HepG2 (cell line): ENCODE data around the gene IQCB1. TPM values are rescaled to one million over a fixed set of nuclear protein-coding genes. Genes with fewer than 3 reads are reported as not detected.

Experiments used
- ATAC-seq: fragments of 200-7000 bp; cut with Tn5 transposase; 3 replicates; pipeline ENCODE4 v1.9.1; 2020; ENCODE audit warnings: mild to moderate bottlenecking, moderate library complexity
- BruUV-seq: library from RNA; stranded (reverse); fragments of 400-500 nt; replicated peaks from 2 replicates; lab custom pipeline; 2021; lab: Mats Ljungman, UMichigan
- CTCF ChIA-PET: fragments of 300-600 bp; formaldehyde crosslinking; extraction: SDS; loops from one replicate; lab custom pipeline; 2021; ENCODE audit warnings: low total read pairs, inconsistent platforms, low intra/inter-chr PET ratio; lab: Yijun Ruan, JAX
- POLR2A ChIA-PET: fragments of 350-600 bp; sonication (Branson Sonifier 250); formaldehyde crosslinking; loops from one replicate; lab custom pipeline; 2020; ENCODE audit warnings: antibody characterized with exemption, inconsistent platforms; lab: Yijun Ruan, JAX
- DNase-seq: peaks from one replicate; pipeline ENCODE4 v3.0.0-alpha.2; 2015; ENCODE audit warnings: low spot score
- FAIRE-seq: peaks from 3 replicates; lab custom pipeline; 2011; peaks lifted over from hg19 to GRCh38; lab: Jason Lieb, UNC
- H2AFZ ChIP-seq: one replicate; pipeline ENCODE4 v1.6.1; 2011; ENCODE audit warnings: low read length, inconsistent platforms
- H3K27ac ChIP-seq: fragments of 300-600 bp; 3 replicates; pipeline ENCODE4 v1.8.0; 2011; ENCODE audit warnings: mixed run types, mild to moderate bottlenecking, mixed read lengths, low read length, inconsistent platforms; ENCODE audit not compliant: insufficient read depth; ENCODE audit errors: extremely low read length
- H3K27me3 ChIP-seq, 2 experiments: fragments of 200-600 bp in 1 of 2; 2 replicates in 1 of 2; 3 replicates in 1 of 2; pipeline versions ENCODE4 v1.6.0 to v1.8.0; 2011; ENCODE audit warnings: low read length in 2 of 2, mild to moderate bottlenecking in 2 of 2, moderate library complexity in 2 of 2, inconsistent platforms in 1 of 2; ENCODE audit not compliant: insufficient read depth in 2 of 2, control insufficient read depth in 1 of 2
- H3K36me3 ChIP-seq, 2 experiments: fragments of 200-600 bp in 1 of 2; replicated peaks in 1 of 2; 2 replicates in 1 of 2; 3 replicates in 1 of 2; pipeline versions ENCODE4 v1.5.1 to v1.8.0; 2011; ENCODE audit warnings: low read length in 2 of 2, inconsistent platforms in 1 of 2; ENCODE audit not compliant: insufficient read depth in 2 of 2, control insufficient read depth in 1 of 2
- H3K4me1 ChIP-seq: 2 replicates; pipeline ENCODE4 v1.5.1; 2012; ENCODE audit warnings: low read length, inconsistent platforms; ENCODE audit not compliant: insufficient read depth
- H3K4me2 ChIP-seq: 2 replicates; pipeline ENCODE4 v1.6.0; 2011; ENCODE audit warnings: low read depth, low read length, inconsistent platforms
- H3K4me3 ChIP-seq, 3 experiments: fragments of 200-600 bp in 1 of 3; sonication (generic), shearing (Covaris generic) in 1 of 3; replicated peaks in 1 of 3; 2 replicates each; pipeline ENCODE4 v1.5.1; 2011 to 2016; ENCODE audit warnings: low read length in 3 of 3, inconsistent platforms in 2 of 3, low read depth in 2 of 3, mild to moderate bottlenecking in 2 of 3, control low read depth in 1 of 3, mixed read lengths in 1 of 3; ENCODE audit not compliant: insufficient read depth in 1 of 3
- H3K79me2 ChIP-seq: one replicate; pipeline ENCODE4 v1.6.1; 2011; ENCODE audit warnings: low read length, inconsistent platforms; ENCODE audit not compliant: insufficient read depth
- H3K9ac ChIP-seq: 2 replicates; pipeline ENCODE4 v1.6.0; 2011; ENCODE audit warnings: mild to moderate bottlenecking, low read depth, low read length, inconsistent platforms; ENCODE audit not compliant: insufficient read depth
- H3K9me3 ChIP-seq: 2 replicates; pipeline ENCODE4 v1.5.1; 2012; ENCODE audit warnings: mild to moderate bottlenecking, low read length
- H4K20me1 ChIP-seq: 2 replicates; pipeline ENCODE4 v1.6.0; 2011; ENCODE audit warnings: inconsistent platforms, mild to moderate bottlenecking, low read length, moderate library complexity; ENCODE audit not compliant: insufficient read depth
- ATF2 ChIP-seq: sonication (generic); formaldehyde crosslinking; IDR thresholded peaks from 2 replicates; pipeline ENCODE4 v1.4.0; 2020; ENCODE audit warnings: missing genetic modification reagents
- CCAR2 ChIP-seq: fragments of 200-400 bp; formaldehyde crosslinking; optimal IDR thresholded peaks from 2 replicates; pipeline ENCODE3; 2018; ENCODE audit warnings: low read depth, mild to moderate bottlenecking, low read length, moderate library complexity
- GPBP1L1 ChIP-seq: sonication (generic); formaldehyde crosslinking; IDR thresholded peaks from 2 replicates; pipeline ENCODE4 v1.5.0; 2020; ENCODE audit warnings: mild to moderate bottlenecking, missing genetic modification reagents
- HBP1 ChIP-seq: IDR thresholded peaks from 2 replicates; pipeline ENCODE4 v1.6.1; 2016; ENCODE audit warnings: low read depth, control low read depth
- KLF12 ChIP-seq: sonication (generic); formaldehyde crosslinking; IDR thresholded peaks from 2 replicates; pipeline ENCODE4 v1.4.0; 2020; ENCODE audit warnings: missing genetic modification reagents, borderline replicate concordance
- LCORL ChIP-seq, 2 experiments: fragments of 450-650 bp in 1 of 2; sonication (generic) in 1 of 2; formaldehyde crosslinking in 1 of 2; IDR thresholded peaks; 2 replicates each; pipeline versions ENCODE4 v1.5.0 to v1.6.1; 2017 to 2020; ENCODE audit warnings: antibody characterized with exemption in 1 of 2, missing genetic modification reagents in 1 of 2
- PPARG ChIP-seq: conservative IDR thresholded peaks from 2 replicates; pipeline ENCODE4 v1.6.1; 2016; ENCODE audit warnings: missing biosample characterization, missing genetic modification reagents
- TFE3 ChIP-seq: IDR thresholded peaks from 2 replicates; pipeline ENCODE4 v1.6.1; 2016
- ZNF225 ChIP-seq: sonication (generic); formaldehyde crosslinking; IDR thresholded peaks from 2 replicates; pipeline ENCODE4 v1.4.0; 2020; ENCODE audit warnings: mild to moderate bottlenecking, missing genetic modification reagents
- ZNF282 ChIP-seq: fragments of 450-650 bp; IDR thresholded peaks from 2 replicates; pipeline ENCODE4 v1.6.1; 2018; ENCODE audit not compliant: partially characterized antibody
- ZNF513 ChIP-seq: sonication (generic); formaldehyde crosslinking; conservative IDR thresholded peaks from 2 replicates; pipeline ENCODE4 v1.5.0; 2020; ENCODE audit warnings: missing genetic modification reagents
- ZNF558 ChIP-seq: sonication (generic); formaldehyde crosslinking; IDR thresholded peaks from 2 replicates; pipeline ENCODE4 v1.9.0; 2022; ENCODE audit warnings: mild to moderate bottlenecking, missing genetic modification reagents, borderline replicate concordance
- ZNF724P ChIP-seq: sonication (generic); formaldehyde crosslinking; IDR thresholded peaks from 2 replicates; pipeline ENCODE4 v1.8.0; 2022; ENCODE audit warnings: missing genetic modification reagents, borderline replicate concordance
- ZNF775 ChIP-seq: sonication (generic); formaldehyde crosslinking; IDR thresholded peaks from 2 replicates; pipeline ENCODE4 v1.4.0; 2020; ENCODE audit warnings: missing genetic modification reagents, mild to moderate bottlenecking, moderate library complexity, borderline replicate concordance
- ZNF792 ChIP-seq: IDR thresholded peaks from 2 replicates; pipeline ENCODE4 v1.6.1; 2016
- ZNF816 ChIP-seq: sonication (generic); formaldehyde crosslinking; IDR thresholded peaks from 2 replicates; pipeline ENCODE4 v1.8.0; 2022; ENCODE audit warnings: missing genetic modification reagents, mild to moderate bottlenecking, borderline replicate concordance
- WGBS: methylation state at CpG from one replicate; pipeline ENCODE4 v1.1.6; 2017; ENCODE audit warnings: low lambda C conversion rate; 5-methylcytosine and 5-hydroxymethylcytosine counted together
- in situ Hi-C: cut with HindIII; loops from 2 replicates; pipeline ENCODE4 v1.10.0; 2017; ENCODE audit warnings: low pct_unique_long_range_greater_than_20kb; ENCODE audit not compliant: extremely low pct_ligation_motif_present
- intact Hi-C: fragments of 100-400 bp; cut with micrococcal nuclease; formaldehyde crosslinking; loops from one replicate; pipeline ENCODE4 v1.10.0; 2022; ENCODE audit not compliant: unreplicated experiment
- polyA plus RNA-seq, 8 experiments: library from polyadenylated mRNA; depleted of rRNA in 3 of 8; stranded (reverse) in 7 of 8; unstranded in 1 of 8; fragments of >200 nt; fragmentation: Illumina TruSeq in 4 of 8; extraction: Trizol in 4 of 8; gene quantifications; 2 replicates each; pipeline versions ENCODE4 v1.2.1 to v1.2.3, GENCODE V29; 2011 to 2016; ENCODE audit warnings: low read depth in 4 of 8, missing spikeins in 1 of 8, mixed read lengths in 1 of 8; ENCODE audit not compliant: insufficient read depth in 1 of 8
- total RNA-seq, 5 experiments: library from RNA; depleted of rRNA; stranded (reverse); fragments of >200 nt; fragmentation: Illumina TruSeq; extraction: Trizol; gene quantifications; 2 replicates each; pipeline ENCODE4 v1.2.3, GENCODE V29; 2016; ENCODE audit warnings: low read depth in 1 of 5

Gene IQCB1
- total and polyA plus RNA-seq, 2 of the 13 experiments (the other 11 are each of a cell fraction or from before 2014, with no cell fraction given): 18.0 to 41.4 TPM

- Histone ChIP-seq H2AFZ (no peak overlapping the region), H3K79me2 (no peaks in the 10 kb centered on the region), H3K4me3 (no peak overlapping the region), H3K27me3 (no peaks in the 10 kb centered on the region), H3K9me3 (no peaks in the 10 kb centered on the region), H3K9ac (no peak overlapping the region), H3K4me2 (no peak overlapping the region), H3K36me3 (peaks cover 22 to 74% of the 10 kb centered on the region in 2 experiments), H3K4me1 (no peaks in the 10 kb centered on the region), H4K20me1 (no peaks in the 10 kb centered on the region; the same call in 1 of the 2 replicates), H3K27ac (no peak overlapping the region)
- no peak for FAIRE-seq
- no TSS peak for BruUV-seq
- CTCF ChIA-PET: no interaction called here
- no peak for DNase-seq
- POLR2A ChIA-PET: no interaction called here
- 93% methylated on average over 1 of the region's 1 CpG for WGBS
- intact Hi-C loops: no loop called here
- in situ Hi-C loops: no loop called here
- ATAC-seq: no peak
- TF ChIP-seq TFE3 (CRISPR knock-in tag) (no peak), ZNF816 (CRISPR knock-in tag) (no peak), GPBP1L1 (CRISPR knock-in tag) (no peak), ZNF225 (CRISPR knock-in tag) (no peak), ZNF724P (CRISPR knock-in tag) (no peak), ATF2 (no peak), ZNF792 (CRISPR knock-in tag) (no peak), ZNF558 (CRISPR knock-in tag) (no peak), KLF12 (CRISPR knock-in tag) (no peak), HBP1 (no peak), CCAR2 (no peak), LCORL (IDR thresholded peaks at IDR 0.05) (no peak), LCORL (CRISPR knock-in tag; IDR thresholded peaks at IDR 0.05) (no peak), PPARG (CRISPR knock-in tag) (no peak), ZNF513 (CRISPR knock-in tag) (no peak), ZNF282 (no peak), ZNF775 (CRISPR knock-in tag) (no peak)
Observed at GRCh38 chr3:121722411-121722810, 112.4 kb downstream of the IQCB1 start.
